Liver (tissue), 3 donors: Measurements from ENCODE around the gene SLC9A8.

Experiments
- FOXA1 ChIP-seq: IDR thresholded peaks from 2 replicates; pipeline ENCODE4 v1.6.1; 2016; ENCODE audit warnings: antibody characterized with exemption
- GABPA ChIP-seq, 2 donors: IDR thresholded peaks in 1 of 2; conservative IDR thresholded peaks in 1 of 2; 2 replicates each; pipeline ENCODE4 v1.6.1; 2016; ENCODE audit warnings: antibody characterized with exemption in 2 of 2, mild to moderate bottlenecking in 1 of 2, moderate library complexity in 1 of 2
- JUND ChIP-seq, 2 donors: IDR thresholded peaks; 2 replicates each; pipeline ENCODE4 v1.6.1; 2016; ENCODE audit warnings: antibody characterized with exemption in 2 of 2
- RAD21 ChIP-seq, 2 donors: IDR thresholded peaks; 2 replicates each; pipeline ENCODE4 v1.6.1; 2016; ENCODE audit warnings: antibody characterized with exemption in 2 of 2, mild to moderate bottlenecking in 2 of 2
- RXRA ChIP-seq, 2 donors: IDR thresholded peaks; 2 replicates each; pipeline ENCODE4 v1.6.1; 2017 to 2018; ENCODE audit warnings: antibody characterized with exemption in 2 of 2, mild to moderate bottlenecking in 1 of 2
- SP1 ChIP-seq: IDR thresholded peaks from 2 replicates; pipeline ENCODE4 v1.6.1; 2018; ENCODE audit warnings: antibody characterized with exemption, mild to moderate bottlenecking
- TAF1 ChIP-seq: conservative IDR thresholded peaks from 2 replicates; pipeline ENCODE4 v1.6.1; 2016; ENCODE audit warnings: antibody characterized with exemption, mild to moderate bottlenecking
- YY1 ChIP-seq: IDR thresholded peaks from 2 replicates; pipeline ENCODE4 v1.6.1; 2016; ENCODE audit warnings: antibody characterized with exemption, mild to moderate bottlenecking
- TF ChIP-seq, protein P1 (sequence below): fragments of 150-350 bp; IDR thresholded peaks from 2 replicates; pipeline ENCODE4 v1.5.1; 2017; ENCODE audit warnings: improper control_type of control experiment, low read depth, low read length; ENCODE audit not compliant: missing input control
- TF ChIP-seq, protein P2 (sequence below): IDR thresholded peaks from 2 replicates; pipeline ENCODE4 v1.6.1; 2016; ENCODE audit warnings: antibody characterized with exemption
- TF ChIP-seq, protein P3 (sequence below): IDR thresholded peaks from 2 replicates; pipeline ENCODE4 v1.6.1; 2016; ENCODE audit warnings: antibody characterized with exemption, mild to moderate bottlenecking
- TF ChIP-seq, protein P4 (sequence below): IDR thresholded peaks from 2 replicates; pipeline ENCODE4 v1.6.1; 2016; ENCODE audit warnings: antibody characterized with exemption
- TF ChIP-seq, protein P5 (sequence below): IDR thresholded peaks from 2 replicates; pipeline ENCODE4 v1.6.1; 2016; ENCODE audit warnings: antibody characterized with exemption
- donor health status: healthy.
- donor health status: healthy.

DNA sequence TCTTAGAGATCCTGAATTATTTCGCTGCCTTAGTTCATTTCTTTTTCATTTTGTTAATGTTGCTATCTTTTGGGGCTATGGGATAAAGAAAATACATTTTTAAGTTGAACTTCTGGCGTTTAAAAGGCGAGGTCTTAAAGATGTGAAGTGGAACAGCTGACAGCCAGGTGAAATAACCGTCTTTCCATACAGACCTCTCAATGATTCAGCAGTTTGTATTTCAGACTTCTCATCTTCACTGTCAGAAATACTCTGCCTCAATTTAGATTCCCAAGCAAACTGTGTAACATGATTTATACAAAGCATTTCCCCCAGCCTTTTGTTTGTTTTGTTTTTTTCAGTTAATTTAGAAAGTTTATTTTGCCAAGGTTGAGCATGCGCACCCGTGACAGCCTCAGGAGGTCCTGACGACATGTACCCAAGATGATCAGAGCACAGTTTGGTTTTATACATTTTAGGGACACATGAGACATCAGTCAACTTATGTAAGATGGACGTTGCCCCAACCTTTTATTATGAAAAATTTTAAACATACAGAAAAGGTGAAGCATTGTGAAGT lies 40.0 kb downstream of the SLC9A8 start:
- TF ChIP-seq, protein P1, sequence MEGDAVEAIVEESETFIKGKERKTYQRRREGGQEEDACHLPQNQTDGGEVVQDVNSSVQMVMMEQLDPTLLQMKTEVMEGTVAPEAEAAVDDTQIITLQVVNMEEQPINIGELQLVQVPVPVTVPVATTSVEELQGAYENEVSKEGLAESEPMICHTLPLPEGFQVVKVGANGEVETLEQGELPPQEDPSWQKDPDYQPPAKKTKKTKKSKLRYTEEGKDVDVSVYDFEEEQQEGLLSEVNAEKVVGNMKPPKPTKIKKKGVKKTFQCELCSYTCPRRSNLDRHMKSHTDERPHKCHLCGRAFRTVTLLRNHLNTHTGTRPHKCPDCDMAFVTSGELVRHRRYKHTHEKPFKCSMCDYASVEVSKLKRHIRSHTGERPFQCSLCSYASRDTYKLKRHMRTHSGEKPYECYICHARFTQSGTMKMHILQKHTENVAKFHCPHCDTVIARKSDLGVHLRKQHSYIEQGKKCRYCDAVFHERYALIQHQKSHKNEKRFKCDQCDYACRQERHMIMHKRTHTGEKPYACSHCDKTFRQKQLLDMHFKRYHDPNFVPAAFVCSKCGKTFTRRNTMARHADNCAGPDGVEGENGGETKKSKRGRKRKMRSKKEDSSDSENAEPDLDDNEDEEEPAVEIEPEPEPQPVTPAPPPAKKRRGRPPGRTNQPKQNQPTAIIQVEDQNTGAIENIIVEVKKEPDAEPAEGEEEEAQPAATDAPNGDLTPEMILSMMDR, result no peak
- TF ChIP-seq, protein P2, sequence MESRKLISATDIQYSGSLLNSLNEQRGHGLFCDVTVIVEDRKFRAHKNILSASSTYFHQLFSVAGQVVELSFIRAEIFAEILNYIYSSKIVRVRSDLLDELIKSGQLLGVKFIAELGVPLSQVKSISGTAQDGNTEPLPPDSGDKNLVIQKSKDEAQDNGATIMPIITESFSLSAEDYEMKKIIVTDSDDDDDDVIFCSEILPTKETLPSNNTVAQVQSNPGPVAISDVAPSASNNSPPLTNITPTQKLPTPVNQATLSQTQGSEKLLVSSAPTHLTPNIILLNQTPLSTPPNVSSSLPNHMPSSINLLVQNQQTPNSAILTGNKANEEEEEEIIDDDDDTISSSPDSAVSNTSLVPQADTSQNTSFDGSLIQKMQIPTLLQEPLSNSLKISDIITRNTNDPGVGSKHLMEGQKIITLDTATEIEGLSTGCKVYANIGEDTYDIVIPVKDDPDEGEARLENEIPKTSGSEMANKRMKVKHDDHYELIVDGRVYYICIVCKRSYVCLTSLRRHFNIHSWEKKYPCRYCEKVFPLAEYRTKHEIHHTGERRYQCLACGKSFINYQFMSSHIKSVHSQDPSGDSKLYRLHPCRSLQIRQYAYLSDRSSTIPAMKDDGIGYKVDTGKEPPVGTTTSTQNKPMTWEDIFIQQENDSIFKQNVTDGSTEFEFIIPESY, result no peak
- TF ChIP-seq, protein P3, sequence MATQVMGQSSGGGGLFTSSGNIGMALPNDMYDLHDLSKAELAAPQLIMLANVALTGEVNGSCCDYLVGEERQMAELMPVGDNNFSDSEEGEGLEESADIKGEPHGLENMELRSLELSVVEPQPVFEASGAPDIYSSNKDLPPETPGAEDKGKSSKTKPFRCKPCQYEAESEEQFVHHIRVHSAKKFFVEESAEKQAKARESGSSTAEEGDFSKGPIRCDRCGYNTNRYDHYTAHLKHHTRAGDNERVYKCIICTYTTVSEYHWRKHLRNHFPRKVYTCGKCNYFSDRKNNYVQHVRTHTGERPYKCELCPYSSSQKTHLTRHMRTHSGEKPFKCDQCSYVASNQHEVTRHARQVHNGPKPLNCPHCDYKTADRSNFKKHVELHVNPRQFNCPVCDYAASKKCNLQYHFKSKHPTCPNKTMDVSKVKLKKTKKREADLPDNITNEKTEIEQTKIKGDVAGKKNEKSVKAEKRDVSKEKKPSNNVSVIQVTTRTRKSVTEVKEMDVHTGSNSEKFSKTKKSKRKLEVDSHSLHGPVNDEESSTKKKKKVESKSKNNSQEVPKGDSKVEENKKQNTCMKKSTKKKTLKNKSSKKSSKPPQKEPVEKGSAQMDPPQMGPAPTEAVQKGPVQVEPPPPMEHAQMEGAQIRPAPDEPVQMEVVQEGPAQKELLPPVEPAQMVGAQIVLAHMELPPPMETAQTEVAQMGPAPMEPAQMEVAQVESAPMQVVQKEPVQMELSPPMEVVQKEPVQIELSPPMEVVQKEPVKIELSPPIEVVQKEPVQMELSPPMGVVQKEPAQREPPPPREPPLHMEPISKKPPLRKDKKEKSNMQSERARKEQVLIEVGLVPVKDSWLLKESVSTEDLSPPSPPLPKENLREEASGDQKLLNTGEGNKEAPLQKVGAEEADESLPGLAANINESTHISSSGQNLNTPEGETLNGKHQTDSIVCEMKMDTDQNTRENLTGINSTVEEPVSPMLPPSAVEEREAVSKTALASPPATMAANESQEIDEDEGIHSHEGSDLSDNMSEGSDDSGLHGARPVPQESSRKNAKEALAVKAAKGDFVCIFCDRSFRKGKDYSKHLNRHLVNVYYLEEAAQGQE, result no peak
- TF ChIP-seq TAF1 (no peak), SP1 (no peak), RXRA (IDR thresholded peaks at IDR 0.05) (no peak), GABPA (IDR thresholded peaks at IDR 0.05 in 1 of 2, conservative IDR thresholded peaks at IDR 0.05 in 1 of 2) (no peak), YY1 (no peak), RAD21 (IDR thresholded peaks at IDR 0.05) (no peak), JUND (IDR thresholded peaks at IDR 0.05) (no peak), FOXA1 (no peak)
- TF ChIP-seq, protein P4, sequence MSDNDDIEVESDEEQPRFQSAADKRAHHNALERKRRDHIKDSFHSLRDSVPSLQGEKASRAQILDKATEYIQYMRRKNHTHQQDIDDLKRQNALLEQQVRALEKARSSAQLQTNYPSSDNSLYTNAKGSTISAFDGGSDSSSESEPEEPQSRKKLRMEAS, result no peak
- TF ChIP-seq, protein P5, sequence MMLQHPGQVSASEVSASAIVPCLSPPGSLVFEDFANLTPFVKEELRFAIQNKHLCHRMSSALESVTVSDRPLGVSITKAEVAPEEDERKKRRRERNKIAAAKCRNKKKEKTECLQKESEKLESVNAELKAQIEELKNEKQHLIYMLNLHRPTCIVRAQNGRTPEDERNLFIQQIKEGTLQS, result no peak
